Activated CD8-positive, alpha-beta T cell treated with anti-CD3 and anti-CD28 coated beads, Interleukin-2, amount 10 ng/mL, durations not matched to agents 7 days and 5 days (primary cell): ENCODE results near the gene CDYL. TPM values are rescaled to one million over a fixed set of nuclear protein-coding genes. Genes with fewer than 3 reads are reported as not detected.

ENCODE experiments used
- ATAC-seq: fragments of 150-1000 bp; cut with Tn5 transposase; one replicate; pipeline ENCODE4 v1.10.0; 2021; ENCODE audit warnings: moderate library complexity
- CTCF ChIA-PET: fragments of 350-600 bp; sonication (Branson Sonifier 250); formaldehyde crosslinking; loops from one replicate; lab custom pipeline; 2021; ENCODE audit warnings: antibody characterized with exemption; lab: Charles Lee
- POLR2A ChIA-PET: fragments of 350-600 bp; sonication (Branson Sonifier 250); formaldehyde crosslinking; loops from one replicate; lab custom pipeline; 2021; ENCODE audit warnings: antibody characterized with exemption; lab: Charles Lee
- DNase-seq: peaks from one replicate; pipeline ENCODE4 v3.0.0-alpha.2; 2020
- H3K27ac Mint-ChIP-seq: one replicate; pipeline ENCODE4 v1.8.0; 2021; ENCODE audit warnings: mild to moderate bottlenecking, mixed read lengths
- H3K27me3 Mint-ChIP-seq: one replicate; pipeline ENCODE4 v1.8.0; 2021; ENCODE audit warnings: low read depth, mixed read lengths
- H3K36me3 Mint-ChIP-seq: one replicate; pipeline ENCODE4 v1.8.0; 2021; ENCODE audit warnings: low read depth, mixed read lengths
- H3K4me1 Mint-ChIP-seq: one replicate; pipeline ENCODE4 v1.8.0; 2021; ENCODE audit warnings: low read depth, mixed read lengths
- H3K4me3 Mint-ChIP-seq: one replicate; pipeline ENCODE4 v1.8.0; 2021; ENCODE audit warnings: mild to moderate bottlenecking, mixed read lengths
- H3K9me3 Mint-ChIP-seq: one replicate; pipeline ENCODE4 v1.8.0; 2022; ENCODE audit warnings: mixed read lengths; ENCODE audit not compliant: insufficient read depth
- total RNA-seq, 2 experiments: library from RNA; stranded (reverse); gene quantifications; one replicate each; pipeline ENCODE4 v1.2.3, GENCODE V29; 2021

Gene CDYL
- total RNA-seq, 2 experiments from 2014 or later, result 32.5 to 36.3 TPM

DNA sequence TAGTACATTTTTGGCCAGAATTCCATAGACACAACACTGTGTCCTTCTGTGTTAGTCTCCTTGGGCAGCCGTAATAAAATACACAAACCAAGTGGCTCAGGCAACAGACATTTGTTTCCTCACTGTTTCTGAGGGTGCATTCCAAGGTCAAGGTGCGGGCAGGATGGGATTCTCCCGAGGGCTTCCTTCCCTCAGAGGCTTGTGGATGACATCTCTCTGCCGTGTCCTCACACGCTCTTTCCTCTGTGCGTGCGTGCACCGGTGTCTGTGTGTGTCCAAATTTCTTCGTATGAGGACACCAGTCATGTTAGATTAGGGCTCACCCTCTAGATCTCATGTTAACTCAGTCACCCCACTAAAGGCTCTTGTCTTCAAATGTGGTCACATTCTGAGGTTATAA is 30.6 kb downstream of the CDYL start:
- no peak overlapping the region for H3K4me3 Mint-ChIP-seq
- H3K4me1 Mint-ChIP-seq, result peaks cover 44% of the 10 kb centered on the region
- DNase-seq (no peak), ATAC-seq (no peak)
- H3K27me3 Mint-ChIP-seq, result no peaks in the 10 kb centered on the region
- H3K36me3 Mint-ChIP-seq, result peaks cover 7% of the 10 kb centered on the region
- ChIA-PET CTCF (no interaction called here), POLR2A (no interaction called here)
- peaks cover 12% of the 10 kb centered on the region for H3K9me3 Mint-ChIP-seq
- no peak overlapping the region for H3K27ac Mint-ChIP-seq

DNA sequence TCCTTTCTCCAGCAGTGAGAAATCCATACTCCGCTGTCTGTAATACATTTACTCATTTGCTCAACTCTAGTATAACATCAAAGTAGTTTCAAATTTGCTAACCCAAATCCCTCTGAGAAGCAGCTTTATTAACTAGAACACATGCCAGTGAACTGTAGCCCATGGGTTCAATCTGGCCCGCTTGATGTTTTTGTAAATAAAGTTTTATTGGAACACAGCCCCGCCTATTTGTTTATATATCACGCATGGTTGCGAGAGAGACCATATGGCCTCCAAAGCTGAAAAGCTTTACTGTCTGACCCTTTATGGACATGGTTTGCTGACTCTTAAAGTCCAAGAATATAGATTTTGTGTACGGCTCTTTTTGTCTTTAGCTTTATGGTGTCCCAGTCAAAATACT is 32.2 kb downstream of the CDYL start:
- Mint-ChIP-seq H3K36me3 (peaks cover 7% of the 10 kb centered on the region), H3K4me3 (no peak overlapping the region), H3K9me3 (peaks cover 12% of the 10 kb centered on the region), H3K27ac (no peak overlapping the region), H3K4me1 (peaks cover 34% of the 10 kb centered on the region), H3K27me3 (no peaks in the 10 kb centered on the region)
- ChIA-PET CTCF (interaction anchor here (0.7 to 1.2 kb wide), 2 partner anchors 9 to 18 kb away, joined by 3 read pairs; no protein-coding TSS in a partner anchor), POLR2A (no interaction called here)
- no peak for ATAC-seq
- DNase-seq, result no peak

DNA sequence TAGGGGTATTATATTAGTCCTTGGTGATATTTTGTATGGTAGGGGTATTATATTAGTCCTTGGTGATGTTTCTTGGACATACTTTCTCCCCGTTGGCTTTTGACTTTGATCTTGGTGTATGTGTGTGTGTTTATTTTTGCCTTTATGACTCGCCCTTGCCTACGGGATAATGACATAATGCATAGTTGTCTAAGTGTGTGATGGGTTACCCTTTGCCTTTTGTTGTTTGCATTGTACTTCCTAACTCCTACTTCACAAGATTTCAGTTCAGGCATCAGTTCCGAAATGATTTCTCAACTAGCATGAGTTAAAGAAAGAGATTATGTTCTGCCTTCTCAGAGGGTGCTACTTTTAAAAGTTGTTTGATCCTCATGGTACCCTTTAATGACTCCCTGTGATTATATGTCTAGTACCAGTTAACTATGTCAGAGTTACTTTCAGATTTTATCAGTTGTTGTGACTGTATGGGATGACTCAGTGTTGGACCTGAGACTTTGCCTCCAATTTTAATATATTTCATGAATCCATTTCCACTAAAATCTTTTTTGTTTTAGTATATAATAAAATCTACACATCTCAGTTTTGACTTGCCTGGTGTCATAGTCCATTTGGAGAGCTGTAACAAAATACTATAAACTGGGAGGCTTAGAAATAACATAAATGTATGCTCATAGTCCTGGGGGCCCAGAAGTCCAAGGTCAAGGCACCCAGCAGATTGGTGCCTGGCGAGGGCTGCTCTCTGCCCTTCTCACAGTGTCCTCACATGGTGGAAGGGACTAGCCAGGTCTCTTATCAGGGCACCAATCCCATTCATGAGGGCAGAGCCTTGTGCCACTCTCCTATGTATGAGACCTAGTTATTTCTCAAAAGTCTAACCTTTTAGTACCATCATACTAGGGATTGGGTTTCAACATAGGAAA is 34.1 kb downstream of the CDYL start:
- POLR2A ChIA-PET, result no interaction called here
- ATAC-seq (no peak), DNase-seq (no peak)
- Mint-ChIP-seq H3K36me3 (peaks cover 7% of the 10 kb centered on the region), H3K4me3 (no peak overlapping the region), H3K27ac (no peak overlapping the region), H3K9me3 (peaks cover 12% of the 10 kb centered on the region), H3K4me1 (peaks cover 43% of the 10 kb centered on the region), H3K27me3 (no peaks in the 10 kb centered on the region)
- CTCF ChIA-PET, result interaction anchor here (1.2 kb wide), 1 partner anchor 17 kb away, joined by 4 read pairs; no protein-coding TSS in a partner anchor

DNA sequence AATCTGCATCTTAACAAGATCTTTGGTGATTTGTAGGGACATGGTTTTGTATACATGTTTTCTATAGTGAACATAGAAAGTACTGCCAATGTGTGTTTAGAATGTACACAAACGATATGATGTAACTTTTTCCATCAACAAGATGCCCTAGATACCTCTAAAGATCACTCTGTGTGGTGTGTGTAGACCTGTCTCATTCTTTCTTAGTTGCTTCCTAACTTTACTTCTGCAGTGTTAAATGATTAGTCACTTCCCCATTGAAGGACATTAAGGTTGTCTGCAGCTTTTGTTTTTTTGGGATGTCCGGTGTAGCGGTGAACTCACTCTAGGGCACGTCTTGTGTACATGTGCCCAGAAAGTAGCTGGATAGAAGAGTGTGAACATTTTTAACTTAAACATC is 35.9 kb downstream of the CDYL start:
- peaks cover 31% of the 10 kb centered on the region for H3K4me1 Mint-ChIP-seq
- no peak overlapping the region for H3K4me3 Mint-ChIP-seq
- POLR2A ChIA-PET, result interaction anchor here (0.6 kb wide), 1 partner anchor 40 kb away, joined by 3 read pairs; no protein-coding TSS in a partner anchor
- DNase-seq (no peak), ATAC-seq (no peak)
- H3K27ac Mint-ChIP-seq, result no peak overlapping the region
- H3K9me3 Mint-ChIP-seq, result peaks cover 12% of the 10 kb centered on the region
- peaks cover 7% of the 10 kb centered on the region for H3K36me3 Mint-ChIP-seq
- CTCF ChIA-PET, result interaction anchor here (1.2 to 1.5 kb wide), 2 partner anchors 13 to 15 kb away, joined by 3 to 4 read pairs; no protein-coding TSS in a partner anchor
- H3K27me3 Mint-ChIP-seq, result no peaks in the 10 kb centered on the region

DNA sequence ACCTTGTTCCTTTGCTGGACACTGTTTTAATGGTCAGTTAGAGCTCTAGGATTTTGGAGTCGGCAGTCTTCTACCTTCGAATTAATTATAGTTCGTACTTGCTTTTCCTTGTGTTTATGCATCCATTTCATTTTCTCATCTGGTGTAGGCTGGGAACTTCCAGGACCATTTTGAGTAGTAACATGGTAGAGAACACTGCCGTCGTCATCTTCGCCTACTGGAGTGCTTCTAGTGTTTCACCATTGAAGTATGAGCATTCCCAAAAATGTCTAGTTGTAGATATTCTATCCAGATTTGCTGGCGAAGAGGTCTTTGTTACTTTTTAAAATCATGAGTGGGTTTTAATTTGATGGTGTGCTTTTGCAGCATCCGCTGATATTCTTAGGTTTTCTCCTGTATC is 36.9 kb downstream of the CDYL start:
- CTCF ChIA-PET, result no interaction called here

DNA sequence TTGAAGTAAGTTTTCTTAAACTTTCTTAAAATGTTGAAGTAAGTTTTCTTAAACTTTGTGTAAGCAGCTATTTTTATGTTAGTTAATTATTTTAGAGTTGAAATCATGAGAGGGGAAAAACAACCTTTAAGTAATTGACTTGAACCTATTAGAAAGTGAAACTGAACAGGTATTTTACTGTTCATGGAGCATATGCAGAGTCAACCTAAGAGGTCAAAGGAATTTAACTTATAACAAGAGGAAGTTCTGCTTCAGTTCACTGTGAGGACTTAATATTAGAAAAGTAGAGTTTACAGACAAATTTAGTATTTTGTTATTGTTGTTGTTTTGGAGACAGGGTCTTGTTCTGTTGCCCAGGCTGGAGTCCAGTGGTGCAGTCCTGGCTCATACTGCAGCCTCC is 38.0 kb downstream of the CDYL start:
- no peak overlapping the region for H3K4me3 Mint-ChIP-seq
- CTCF ChIA-PET, result no interaction called here
- no peak for DNase-seq
- H3K27me3 Mint-ChIP-seq, result no peaks in the 10 kb centered on the region
- H3K36me3 Mint-ChIP-seq, result no peaks in the 10 kb centered on the region
- no peak overlapping the region for H3K27ac Mint-ChIP-seq
- POLR2A ChIA-PET, result no interaction called here
- H3K9me3 Mint-ChIP-seq, result no peaks in the 10 kb centered on the region
- H3K4me1 Mint-ChIP-seq, result peaks cover 29% of the 10 kb centered on the region
- no peak for ATAC-seq

More for the DNA sequence above, 36.9 kb downstream of the CDYL start:
- POLR2A ChIA-PET, result no interaction called here
- Mint-ChIP-seq H3K9me3 (peaks cover 11% of the 10 kb centered on the region), H3K4me1 (peaks cover 29% of the 10 kb centered on the region), H3K27me3 (no peaks in the 10 kb centered on the region), H3K4me3 (no peak overlapping the region), H3K36me3 (peaks cover 5% of the 10 kb centered on the region), H3K27ac (no peak overlapping the region)
- DNase-seq (no peak), ATAC-seq (no peak)

DNA sequence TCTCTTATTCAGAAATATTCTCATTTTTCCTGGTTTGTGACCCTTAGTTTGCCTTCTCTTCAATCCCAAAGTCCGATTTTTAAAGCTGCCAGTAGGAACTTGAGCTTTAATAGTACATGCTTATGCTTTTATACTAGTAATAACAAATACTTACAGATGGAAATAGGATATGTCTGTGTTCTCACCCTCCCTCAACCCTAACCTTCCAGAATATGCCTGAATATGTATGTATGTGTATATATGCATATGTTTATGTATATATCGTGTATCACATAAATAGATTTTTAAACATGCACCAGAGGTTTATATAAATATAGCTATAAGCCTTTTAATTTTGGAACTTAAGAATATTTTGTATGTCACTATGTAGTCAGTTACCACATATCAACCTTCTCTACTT is 38.8 kb downstream of the CDYL start:
- Mint-ChIP-seq H3K4me1 (peaks cover 36% of the 10 kb centered on the region), H3K27me3 (no peaks in the 10 kb centered on the region), H3K36me3 (no peaks in the 10 kb centered on the region), H3K9me3 (no peaks in the 10 kb centered on the region), H3K4me3 (no peak overlapping the region), H3K27ac (no peak overlapping the region)
- POLR2A ChIA-PET, result no interaction called here
- ATAC-seq (no peak), DNase-seq (no peak)
- CTCF ChIA-PET, result interaction anchor here (0.8 kb wide), 1 partner anchor 34 kb away, joined by 3 read pairs; no protein-coding TSS in a partner anchor

DNA sequence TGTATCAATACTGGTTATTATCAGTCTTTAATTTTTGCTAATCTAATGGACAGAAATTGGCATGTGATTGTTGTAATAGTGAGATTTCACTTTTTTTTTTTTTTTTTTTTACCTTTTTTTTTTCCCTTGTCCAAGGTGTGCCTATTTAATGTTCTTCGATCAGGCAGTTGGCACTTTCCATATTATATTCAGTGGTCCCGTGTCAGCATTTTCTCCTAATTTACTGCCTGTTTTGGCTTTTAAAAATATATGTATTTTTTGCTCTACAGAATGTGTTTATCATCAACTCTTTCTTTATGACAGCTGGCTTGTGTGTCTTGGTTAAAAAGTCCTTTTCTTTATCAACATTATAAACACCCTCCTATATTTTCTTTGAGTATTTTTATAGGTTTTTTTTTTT is 39.4 kb downstream of the CDYL start:
- Mint-ChIP-seq H3K27ac (no peak overlapping the region), H3K4me1 (peaks cover 30% of the 10 kb centered on the region), H3K4me3 (no peak overlapping the region), H3K9me3 (no peaks in the 10 kb centered on the region), H3K36me3 (peaks cover 2% of the 10 kb centered on the region), H3K27me3 (no peaks in the 10 kb centered on the region)
- no peak for DNase-seq
- POLR2A ChIA-PET, result no interaction called here
- CTCF ChIA-PET, result interaction anchor here (0.8 kb wide), 1 partner anchor 35 kb away, joined by 3 read pairs; no protein-coding TSS in a partner anchor
- ATAC-seq, result no peak

DNA sequence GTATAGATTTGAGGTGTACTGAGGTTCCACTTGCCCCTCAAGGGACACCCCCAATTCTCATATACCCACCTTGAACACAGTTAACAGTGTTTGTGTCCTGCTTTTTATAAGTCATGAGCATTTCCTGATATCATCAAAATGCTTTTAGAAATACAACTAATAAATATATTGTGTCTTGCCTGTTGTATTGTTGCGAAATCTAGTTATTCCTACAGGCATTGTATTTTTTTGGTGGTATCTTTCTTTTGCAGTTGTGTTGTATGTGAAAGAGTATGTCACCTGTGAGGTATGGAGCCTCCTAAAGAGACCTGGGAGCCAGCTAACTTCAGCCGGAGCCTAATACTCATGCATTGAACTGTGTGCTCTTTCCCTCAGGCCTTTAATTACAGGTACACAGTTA is 40.7 kb downstream of the CDYL start:
- H3K4me1 Mint-ChIP-seq, result peaks cover 24% of the 10 kb centered on the region

DNA sequence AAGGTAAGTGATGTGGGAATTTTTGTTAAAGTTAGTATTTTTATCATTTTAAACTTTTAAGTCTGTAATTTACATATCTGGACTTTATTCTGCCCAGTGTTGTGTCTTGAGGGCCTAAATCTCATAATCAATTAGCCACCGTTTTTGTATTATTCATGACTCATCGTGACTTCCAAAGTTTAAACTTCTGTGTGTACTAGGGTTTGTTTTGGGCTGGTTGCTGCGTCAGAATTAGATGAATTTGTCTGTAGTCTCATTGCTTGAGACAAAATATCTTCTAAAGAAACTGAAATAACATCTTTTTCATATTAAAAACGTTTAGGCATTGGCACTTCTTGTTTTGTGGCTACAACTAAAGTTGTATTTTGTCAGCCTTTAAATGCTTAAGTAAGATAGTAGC is 41.3 kb downstream of the CDYL start:
- H3K4me3 Mint-ChIP-seq, result no peak overlapping the region
- ChIA-PET POLR2A (no interaction called here), CTCF (interaction anchor here (1.0 kb wide), 1 partner anchor 9 kb away, joined by 3 read pairs; no protein-coding TSS in a partner anchor)

More for the DNA sequence above, 40.7 kb downstream of the CDYL start:
- ATAC-seq, result no peak
- no peak for DNase-seq
- ChIA-PET CTCF (interaction anchor here (1.0 kb wide), 1 partner anchor 9 kb away, joined by 3 read pairs; no protein-coding TSS in a partner anchor), POLR2A (no interaction called here)
- no peak overlapping the region for H3K27ac Mint-ChIP-seq
- peaks cover 2% of the 10 kb centered on the region for H3K9me3 Mint-ChIP-seq
- H3K27me3 Mint-ChIP-seq, result no peaks in the 10 kb centered on the region
- H3K4me3 Mint-ChIP-seq, result no peak overlapping the region
- peaks cover 7% of the 10 kb centered on the region for H3K36me3 Mint-ChIP-seq

DNA sequence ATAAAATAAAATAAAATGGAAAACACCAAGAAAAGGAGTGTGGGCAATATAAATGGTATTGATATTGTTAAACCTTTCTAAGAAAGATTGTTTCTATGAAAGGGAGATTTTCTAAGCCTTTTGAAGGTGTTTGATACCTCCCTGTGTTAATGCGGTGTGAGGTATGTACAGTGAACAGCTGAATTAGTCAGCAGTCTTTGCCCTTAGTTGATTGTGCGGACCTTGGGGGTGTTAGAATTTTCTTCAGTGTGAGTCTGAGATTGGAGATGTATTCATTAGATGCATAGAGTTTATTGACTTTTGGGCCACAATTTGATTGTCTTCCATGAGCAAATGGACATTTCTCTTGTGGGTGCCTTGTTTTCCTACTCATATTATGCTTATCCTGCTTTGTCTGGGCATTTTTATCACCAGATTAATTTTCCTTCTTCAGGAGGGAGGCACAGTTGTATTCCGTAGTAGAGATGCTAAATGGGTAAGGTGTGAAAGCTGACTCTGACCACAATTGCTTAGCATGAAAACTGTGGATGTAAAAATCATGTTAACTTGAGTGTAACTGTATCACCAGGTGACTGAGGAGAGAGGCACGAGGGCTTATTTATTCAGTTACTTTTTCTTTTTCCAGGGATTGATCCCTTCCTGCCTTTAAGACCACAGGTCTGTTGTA is 42.2 kb downstream of the CDYL start:
- Mint-ChIP-seq H3K27ac (no peak overlapping the region), H3K36me3 (peaks cover 7% of the 10 kb centered on the region), H3K9me3 (peaks cover 6% of the 10 kb centered on the region), H3K4me1 (peaks cover 22% of the 10 kb centered on the region), H3K27me3 (no peaks in the 10 kb centered on the region), H3K4me3 (no peak overlapping the region)
- ATAC-seq (no peak), DNase-seq (no peak)
- CTCF ChIA-PET, result no interaction called here
- POLR2A ChIA-PET, result no interaction called here

More for the DNA sequence above, 41.3 kb downstream of the CDYL start:
- Mint-ChIP-seq H3K27me3 (no peaks in the 10 kb centered on the region), H3K4me1 (peaks cover 24% of the 10 kb centered on the region), H3K36me3 (peaks cover 7% of the 10 kb centered on the region), H3K9me3 (peaks cover 6% of the 10 kb centered on the region), H3K27ac (no peak overlapping the region)
- DNase-seq (no peak), ATAC-seq (no peak)
